LoVo (cell line): ENCODE data around the gene PROB1.
"Not testable (repeated sequence)": the region's sequence is repeated elsewhere in the genome, so short reads cannot be mapped to it uniquely, and the experiment has no call there.

Experiments used
- DNase-seq: peaks from one replicate; pipeline ENCODE4 v3.0.0-alpha.2; 2016; ENCODE audit warnings: low spot score

The PROB1 gene

DNA sequence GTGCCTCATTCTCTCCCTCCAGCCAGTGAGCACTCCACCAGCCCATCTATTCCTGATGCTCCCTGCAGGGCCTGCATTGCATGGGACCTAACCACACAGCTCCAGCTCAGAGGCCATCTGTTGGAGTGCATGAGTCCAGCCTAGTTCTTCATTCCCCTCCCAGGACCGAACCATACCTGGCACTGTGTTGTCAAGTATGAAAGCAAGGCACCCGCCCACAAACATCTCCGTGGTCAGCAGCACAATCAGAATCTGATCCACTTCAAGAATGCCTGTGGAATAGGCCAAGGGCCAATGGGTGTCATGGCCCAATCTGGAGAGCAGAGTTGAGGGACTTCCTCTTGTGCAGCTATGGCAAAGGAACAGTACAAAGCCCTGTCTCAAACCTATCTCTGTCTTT is 17.7 kb downstream of the PROB1 start:
- DNase-seq: no peak

DNA sequence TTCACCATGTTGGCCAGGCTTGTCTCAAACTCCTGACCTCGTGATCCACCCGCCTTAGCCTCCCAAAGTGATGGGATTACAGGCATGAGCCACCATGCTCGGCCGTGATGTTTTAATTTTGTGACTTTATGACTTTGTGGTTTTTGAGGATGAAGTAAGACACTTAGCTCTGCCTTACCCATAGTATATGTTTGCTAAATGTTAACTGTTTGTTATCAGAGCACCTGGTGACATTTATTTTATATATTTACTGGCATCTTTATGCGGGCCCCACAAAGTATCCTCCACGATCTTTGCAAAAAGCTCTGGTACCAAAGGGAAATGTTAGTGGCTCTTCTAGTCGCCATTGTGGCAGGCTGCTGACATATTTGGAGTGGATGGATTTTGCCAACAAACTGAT is 18.5 kb downstream of the PROB1 start:
- DNase-seq: no peak

DNA sequence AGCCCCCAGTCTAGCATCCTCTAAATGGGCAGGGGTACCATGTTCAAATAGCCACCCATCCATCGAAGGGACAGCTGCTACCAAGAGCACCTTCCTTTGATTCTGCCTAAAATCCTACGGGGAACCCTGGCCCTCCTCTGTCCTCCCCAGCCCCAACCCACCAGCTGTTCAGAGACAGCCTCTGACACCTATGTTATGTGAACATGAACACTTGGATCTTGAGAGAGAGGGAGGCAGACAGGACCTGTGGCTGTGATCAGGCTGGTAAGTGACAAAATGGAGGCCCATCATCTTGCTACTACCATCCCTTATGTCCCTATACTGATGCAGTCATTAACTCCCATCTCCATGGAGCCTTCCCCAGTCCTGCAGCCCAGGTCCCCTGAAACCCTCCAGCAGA is 20.0 kb downstream of the PROB1 start:
- no peak for DNase-seq

DNA sequence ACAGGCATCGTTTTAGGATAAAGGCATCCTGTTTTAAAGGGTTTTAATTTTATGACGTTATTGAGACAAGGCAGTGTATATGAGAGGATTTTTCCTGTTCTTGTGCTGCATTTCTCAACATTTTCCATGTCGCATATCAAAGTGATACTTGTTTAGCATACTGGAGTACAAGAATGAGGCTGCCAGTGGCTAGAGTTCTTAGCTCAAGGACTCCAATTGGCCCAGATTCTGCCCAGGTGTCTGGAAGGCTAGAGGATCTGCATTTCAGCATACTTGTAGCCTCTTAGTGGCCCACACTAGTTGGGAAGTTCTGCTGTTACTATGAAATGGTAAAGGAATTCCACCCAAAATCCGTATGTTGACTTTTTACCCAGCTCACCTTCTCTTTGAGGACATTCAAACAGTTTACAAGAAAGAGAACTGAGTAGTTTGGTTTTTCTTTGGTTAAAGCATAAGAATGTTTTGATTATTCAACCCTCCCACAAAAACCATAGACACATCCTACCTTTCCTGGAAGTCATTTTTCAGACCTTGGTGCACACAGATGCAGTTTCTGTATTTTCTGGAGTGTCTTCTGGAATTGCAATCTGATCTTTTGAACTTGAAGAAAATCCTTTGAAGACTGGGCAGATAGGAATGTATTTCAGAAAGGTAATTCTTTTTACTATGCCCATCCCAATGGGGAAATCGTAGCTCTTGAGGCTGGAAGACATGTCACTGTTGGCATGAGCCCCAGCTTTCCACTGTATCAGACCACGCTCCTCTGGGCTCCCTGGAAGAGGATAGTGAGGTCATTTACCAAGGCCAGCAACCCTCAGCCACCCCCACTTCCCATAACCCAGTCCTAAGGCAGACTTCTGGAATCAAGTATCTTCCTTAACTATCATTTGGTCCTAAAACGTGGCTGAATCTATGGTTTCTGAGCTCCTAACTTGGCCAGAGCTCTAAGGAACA is 23.1 kb downstream of the PROB1 start:
- no peak for DNase-seq

DNA sequence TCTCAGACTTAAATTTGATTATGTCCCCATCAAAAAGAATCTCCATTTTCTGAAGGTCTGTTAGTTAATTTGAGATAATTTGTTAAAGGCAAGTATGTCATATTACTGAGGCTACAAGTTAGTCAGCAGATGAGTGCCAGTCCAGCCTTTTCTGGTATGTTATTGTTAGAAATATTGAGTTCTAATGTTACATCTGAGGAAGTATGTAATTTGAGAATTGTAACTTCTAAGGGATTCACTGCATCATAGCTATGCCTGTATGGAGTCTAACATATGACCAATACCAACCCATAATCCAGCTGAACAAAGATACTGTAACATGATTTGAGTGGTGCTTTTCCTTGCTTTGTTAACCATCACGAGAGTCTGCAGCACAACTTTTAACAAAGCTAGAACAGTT is 25.7 kb downstream of the PROB1 start:
- DNase-seq: no peak

DNA sequence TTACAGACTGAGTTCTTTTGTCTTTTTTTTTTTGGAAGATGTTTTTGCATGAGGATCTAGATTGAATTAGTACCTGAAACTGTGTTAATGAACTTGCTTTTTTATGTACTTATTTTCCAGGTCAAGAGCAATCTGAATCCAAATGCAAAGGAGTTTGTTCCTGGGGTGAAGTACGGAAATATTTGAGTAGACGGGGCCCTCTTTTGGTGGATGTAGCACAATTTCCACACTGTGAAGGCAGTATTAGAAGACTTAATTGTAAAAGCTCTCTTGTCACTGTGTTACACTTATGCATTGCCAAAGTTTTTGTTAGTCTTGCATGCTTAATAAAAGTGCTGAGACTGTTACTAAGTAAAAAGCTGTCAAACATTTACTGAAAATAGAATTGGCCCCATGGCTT is 26.3 kb downstream of the PROB1 start:
- no peak for DNase-seq

DNA sequence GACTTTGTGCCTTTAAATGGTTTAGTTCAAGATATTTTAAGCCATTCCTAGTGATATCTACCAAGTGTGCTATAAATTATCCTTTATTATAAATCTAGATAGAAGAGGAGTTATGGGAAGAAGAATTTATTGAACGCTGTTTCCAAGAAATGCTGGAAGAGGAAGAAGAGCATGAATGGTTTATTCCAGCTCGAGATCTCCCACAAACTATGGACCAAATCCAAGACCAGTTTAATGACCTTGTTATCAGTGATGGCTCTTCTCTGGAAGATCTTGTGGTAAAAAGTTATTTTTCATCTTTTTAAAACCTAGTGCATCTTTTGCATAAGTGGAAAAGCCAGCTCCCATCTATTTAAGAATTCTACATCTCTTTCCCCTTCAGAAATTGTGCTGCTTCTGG is 30.4 kb downstream of the PROB1 start:
- no peak for DNase-seq

DNA sequence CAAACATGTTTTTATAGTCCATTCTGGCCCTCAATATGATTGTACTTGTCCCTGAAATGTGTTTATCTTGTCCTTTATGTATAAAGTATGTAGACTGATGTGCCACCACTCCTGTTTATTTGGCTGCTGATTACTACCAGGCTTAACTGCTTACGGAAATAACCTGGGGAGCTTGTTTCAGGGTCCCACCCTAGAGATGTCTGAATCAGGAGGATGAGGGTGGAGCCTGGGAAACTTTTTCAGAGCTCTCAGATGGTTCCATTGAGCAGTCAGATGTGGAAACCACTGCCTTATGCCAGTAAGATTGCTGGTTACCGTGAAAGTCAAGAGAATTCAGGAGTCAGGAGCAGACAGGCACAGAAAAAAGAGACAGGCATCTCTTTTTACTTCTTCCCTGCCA is 31.0 kb downstream of the PROB1 start:
- DNase-seq: no peak

DNA sequence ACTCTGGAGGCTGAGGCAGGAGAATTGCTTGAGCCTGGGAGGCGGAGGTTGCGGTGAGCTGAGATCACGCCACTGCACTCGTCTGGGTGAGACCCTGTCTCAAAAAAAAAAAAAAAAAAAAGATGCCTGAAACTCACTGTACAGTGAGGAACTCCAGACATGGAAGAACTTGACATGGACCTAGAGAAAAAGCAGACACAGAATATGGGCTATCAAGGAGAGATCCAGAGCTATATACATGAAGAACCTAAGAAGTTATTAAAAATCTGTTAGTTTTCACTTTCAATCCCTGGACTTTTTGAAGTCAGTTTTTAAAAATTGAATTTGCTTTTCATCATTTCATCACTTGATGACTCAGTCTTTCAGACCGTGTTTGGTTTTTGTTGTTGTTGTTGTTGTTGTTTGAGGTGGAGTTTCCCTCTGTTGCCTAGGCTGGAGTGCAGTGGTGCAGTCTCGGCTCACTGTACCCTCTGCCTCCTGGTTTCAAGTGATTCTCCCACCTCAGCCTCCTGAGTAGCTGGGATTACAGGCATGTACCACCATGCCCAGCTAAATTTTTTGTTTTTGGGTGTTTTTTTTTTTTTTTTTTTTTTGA is 33.0 kb downstream of the PROB1 start:
- no peak for DNase-seq

DNA sequence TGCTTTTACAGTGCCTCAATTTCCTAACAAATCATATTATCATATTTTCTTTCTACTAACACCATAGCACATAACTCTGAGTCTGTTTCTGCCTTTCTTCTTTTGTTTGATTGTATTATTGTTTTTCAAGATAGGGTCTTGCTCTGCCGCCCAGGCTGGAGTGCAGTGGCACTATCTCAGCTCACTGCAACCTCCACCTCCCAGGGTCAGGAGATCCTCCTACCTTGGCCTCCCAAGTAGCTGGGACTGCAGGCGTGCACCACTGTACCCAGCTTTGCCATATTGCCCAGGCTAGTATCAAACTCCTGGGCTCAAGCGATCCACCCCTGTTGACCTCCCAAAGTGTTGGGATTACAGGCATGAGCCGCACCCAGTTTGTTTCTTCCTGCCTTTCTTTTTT is 34.5 kb downstream of the PROB1 start:
- no peak for DNase-seq

DNA sequence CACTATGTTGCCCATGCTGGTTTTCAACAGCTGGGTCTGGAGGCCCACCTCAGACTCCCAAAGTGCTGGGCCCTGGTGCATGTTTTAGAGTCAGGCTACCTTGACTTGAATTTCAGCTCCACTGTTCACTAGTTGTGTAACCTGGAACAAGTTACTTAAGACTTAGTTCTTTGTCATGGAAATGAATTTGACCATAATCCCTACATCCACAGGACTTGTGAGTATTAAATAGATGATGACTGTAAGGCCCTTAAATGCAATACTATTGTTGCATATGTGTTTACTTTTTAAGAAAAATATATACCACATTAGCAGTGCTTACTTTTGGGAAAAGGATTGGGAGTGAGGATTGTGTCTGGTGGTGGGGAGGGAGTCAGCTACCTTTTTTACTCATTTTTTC is 36.8 kb downstream of the PROB1 start:
- DNase-seq: no peak

DNA sequence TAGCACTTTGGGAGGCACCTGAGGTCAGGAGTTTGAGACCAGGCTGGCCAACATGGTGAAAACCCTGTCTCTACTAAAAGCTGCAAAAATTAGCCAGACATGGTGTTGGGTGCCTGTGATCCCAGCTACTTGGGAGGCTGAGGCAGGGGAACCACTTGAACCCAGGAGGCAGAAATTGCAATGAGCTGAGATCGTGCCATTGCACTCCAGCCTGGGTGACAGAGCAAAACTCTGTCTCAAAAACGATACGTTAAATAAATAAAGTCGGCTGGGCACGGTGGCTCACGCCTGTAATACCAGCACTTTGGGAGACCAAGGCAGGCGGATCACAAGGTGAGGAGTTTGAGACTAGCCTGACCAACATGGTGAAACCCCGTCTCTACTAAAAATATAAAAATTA is 39.0 kb downstream of the PROB1 start:
- not testable (repeated sequence) for DNase-seq

DNA sequence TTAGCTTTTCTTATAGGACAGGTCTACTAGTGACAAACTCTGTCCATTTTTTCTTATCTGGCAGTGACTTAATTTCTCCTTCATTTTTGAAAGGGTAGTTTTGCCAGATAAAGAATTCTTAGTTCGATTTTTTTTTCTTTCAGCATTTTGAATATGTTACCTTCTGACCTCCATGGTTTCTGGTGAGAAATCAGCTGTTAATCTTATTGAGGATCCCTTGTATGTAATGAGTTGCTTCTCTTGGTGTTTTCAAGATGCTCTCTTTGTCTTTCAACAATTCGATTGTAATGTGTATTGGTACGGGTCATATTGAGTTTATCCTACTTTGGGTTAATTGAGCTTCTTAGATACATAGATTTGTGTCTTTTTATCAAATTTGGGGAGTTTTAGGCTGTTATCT is 40.7 kb downstream of the PROB1 start:
- no peak for DNase-seq

DNA sequence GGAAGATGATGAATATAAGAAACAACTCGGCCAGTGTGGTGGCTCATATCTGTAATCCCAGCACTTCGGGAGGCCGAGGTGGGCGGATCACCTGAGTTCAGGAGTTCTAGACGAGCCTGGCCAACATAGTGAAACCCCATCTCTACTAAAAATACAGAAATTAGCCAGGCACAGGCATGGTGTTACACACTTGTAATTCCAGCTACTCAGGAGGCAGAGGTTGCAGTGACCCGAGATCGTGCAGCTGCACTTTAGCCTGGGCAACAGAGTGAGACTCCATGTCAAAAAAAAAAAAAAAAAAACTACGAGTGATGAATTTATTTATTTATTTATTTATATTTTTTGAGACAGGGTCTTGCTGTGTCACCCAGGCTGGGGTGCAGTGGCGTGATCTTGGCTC is 47.0 kb downstream of the PROB1 start:
- DNase-seq: not testable (repeated sequence)

DNA sequence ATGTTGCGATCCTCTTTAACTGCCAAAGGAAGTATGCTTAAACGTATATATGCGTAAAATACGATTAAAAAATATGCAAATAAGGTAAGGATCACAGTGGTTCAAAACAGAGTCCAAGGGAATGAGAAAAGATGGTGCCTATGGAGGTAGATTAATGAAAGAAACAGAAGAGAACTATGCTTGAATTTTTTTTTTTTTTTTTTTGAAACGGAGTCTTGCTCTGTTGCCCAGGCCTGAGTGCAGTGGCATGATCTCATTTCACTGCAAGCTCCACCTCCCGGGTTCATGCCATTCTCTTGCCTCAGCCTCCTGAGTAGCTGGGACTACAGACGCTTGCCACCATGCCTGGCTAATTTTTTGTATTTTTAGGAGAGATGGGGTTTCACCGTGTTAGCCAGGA is 49.5 kb downstream of the PROB1 start:
- not testable (repeated sequence) for DNase-seq

DNA sequence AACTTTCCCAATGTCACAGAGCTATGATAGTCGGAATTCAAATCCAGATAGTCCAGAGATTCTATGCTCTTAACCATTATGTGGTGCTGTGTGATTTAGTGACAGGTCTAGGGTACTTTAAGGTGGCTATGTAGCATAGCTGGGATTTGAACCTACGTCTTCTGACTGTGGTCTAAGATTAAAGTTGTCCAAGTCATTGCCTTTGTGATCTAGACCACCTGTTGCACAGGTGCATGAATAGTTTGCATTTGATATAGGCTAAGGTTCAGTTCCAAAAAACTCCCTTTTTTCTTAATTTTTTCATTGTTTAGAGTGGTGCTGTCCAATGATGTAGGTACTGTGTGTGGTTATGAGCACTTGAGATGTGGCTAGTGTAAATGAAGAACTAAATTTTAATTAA is 50.7 kb downstream of the PROB1 start:
- no peak for DNase-seq

DNA sequence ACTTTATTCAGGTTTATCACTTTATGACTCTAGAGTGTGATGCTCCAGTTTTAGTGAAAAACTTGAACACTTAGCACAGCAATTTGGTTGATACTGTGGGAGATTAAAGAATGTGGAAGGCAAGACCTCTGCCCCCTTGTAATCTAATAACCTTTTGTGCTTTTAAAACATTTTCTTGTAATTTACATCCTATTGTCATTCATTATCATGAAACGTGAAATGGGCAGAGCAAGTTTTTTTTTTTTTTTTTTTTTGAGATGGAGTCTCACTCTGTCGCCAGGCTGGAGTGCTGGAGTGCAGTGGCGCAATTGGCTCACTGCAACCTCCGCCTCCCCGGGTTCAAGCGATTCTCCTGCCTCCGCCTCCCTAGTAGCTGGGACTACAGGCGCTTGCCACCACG is 51.4 kb downstream of the PROB1 start:
- DNase-seq: no peak

DNA sequence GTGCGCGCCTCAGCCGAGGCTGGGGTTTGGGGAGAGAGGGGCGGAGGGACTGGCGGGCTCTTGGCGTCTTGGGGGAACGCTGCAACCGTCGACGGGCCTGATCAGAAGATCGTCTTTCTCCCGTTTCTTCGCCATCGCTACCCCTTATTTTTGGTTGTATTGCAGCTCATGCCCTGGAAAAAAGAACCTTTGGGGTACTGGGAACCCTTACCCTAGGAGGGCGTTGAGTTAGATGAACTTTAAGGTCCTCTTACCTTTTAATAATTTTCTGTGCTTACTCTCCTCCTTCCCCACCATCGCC is 52.5 kb downstream of the PROB1 start:
- DNase-seq: no peak

DNA sequence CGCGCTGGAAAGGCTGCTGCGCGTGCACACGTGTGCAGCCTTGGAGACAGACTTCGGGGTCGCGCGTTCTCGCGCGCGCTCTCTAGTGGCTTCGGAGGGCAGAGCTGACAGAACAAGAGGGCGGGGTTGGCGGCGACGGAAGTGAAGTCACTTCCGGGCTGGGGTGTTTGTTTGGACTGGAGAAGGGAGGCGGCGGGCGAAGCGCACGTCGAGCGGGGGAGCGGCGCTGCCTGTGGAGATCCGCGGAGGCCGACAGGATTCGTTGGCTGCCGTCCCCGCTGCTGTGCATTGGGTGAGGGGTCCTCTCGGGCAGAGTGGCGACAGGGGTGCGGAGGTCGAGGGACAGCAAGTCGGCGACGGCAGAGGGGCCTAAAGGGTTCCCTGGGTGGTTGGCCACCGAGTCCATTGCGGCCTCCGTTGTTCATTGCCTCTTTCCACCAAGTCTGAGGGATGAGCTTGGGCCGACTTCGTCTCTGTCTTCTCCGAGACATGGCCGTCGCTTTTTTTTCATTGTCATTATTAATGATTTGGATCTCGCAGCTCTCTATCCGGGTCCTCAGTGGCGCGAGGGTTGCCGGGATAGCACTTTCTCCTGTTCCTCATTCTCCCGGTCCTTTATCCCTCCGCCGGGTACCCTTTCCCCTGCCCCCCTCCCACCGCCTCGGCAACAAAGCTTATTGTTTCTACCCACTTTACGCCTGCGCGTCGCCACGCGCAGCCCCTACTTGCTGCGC is 53.0 kb downstream of the PROB1 start, which contains the start of gene PAIP2:
Gene PAIP2 (plus strand): TSS at position 166 of the 734 bp plus-strand sequence. CDS start 21,931 bp downstream, outside the sequence.
- DNase-seq: peak; percentile 99

DNA sequence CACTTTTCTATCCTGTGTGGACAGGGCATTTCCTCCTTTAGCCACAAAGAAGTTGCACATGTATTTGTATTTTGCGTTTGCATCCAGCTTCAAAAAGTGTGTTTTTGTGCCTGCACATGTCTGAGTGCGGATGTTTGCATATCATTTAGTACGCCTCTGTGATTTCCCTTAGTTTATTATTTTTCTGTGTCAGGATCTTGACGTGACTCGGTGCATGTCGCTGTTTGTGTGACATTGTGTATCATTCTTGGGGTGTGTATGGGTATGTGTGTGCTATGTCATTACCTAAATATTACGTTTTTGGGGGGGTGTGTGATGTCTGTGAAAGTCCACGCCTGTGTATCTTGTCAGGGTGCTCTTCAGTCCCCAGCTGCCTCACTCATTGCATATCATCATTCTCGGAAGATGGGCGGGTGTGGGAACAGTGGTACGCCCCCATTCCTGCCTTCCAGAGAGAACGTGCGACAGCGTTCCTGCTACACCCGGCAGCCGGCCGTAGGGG is 53.7 kb downstream of the PROB1 start:
- no peak for DNase-seq
